GM18526 (cell line): ENCODE results near the gene PXMP4.
A peak's percentile ranks its signal among the peaks of the same experiment; 100 is the strongest.

Experiments
- POLR2A ChIP-seq: IDR thresholded peaks from 3 replicates; pipeline ENCODE4 v1.6.1; 2011; ENCODE audit not compliant: insufficient read length; ENCODE audit errors: extremely low read depth

PXMP4 gene

GRCh38 chr20:33693741-33694638 lies 26.1 kb downstream of the PXMP4 start:
- no peak for TF ChIP-seq POLR2A

GRCh38 chr20:33693289-33693688 lies 26.8 kb downstream of the PXMP4 start:
- TF ChIP-seq POLR2A, result no peak

GRCh38 chr20:33689973-33690372 lies 30.1 kb downstream of the PXMP4 start:
- no peak for TF ChIP-seq POLR2A

- no peak for TF ChIP-seq POLR2A
Observed at GRCh38 chr20:33689493-33689892, 30.6 kb downstream of the PXMP4 start.

- no peak for TF ChIP-seq POLR2A
Observed at GRCh38 chr20:33688938-33689424, 31.1 kb downstream of the PXMP4 start.

GRCh38 chr20:33687993-33688937 lies 31.8 kb downstream of the PXMP4 start:
- no peak for TF ChIP-seq POLR2A

- TF ChIP-seq POLR2A, result no peak
Observed at GRCh38 chr20:33687370-33687915, 32.7 kb downstream of the PXMP4 start.

- no peak for TF ChIP-seq POLR2A
Observed at GRCh38 chr20:33686984-33687366, 33.1 kb downstream of the PXMP4 start.

- no peak for TF ChIP-seq POLR2A
Observed at GRCh38 chr20:33686100-33686983, 33.8 kb downstream of the PXMP4 start, which contains the start of gene E2F1. TSS of gene E2F1 (minus strand) at chr20:33686385. CDS start at chr20:33686264, 121 bp downstream.

- TF ChIP-seq POLR2A, result peak; percentile 34
Observed at GRCh38 chr20:33685328-33686099, 34.6 kb downstream of the PXMP4 start.

GRCh38 chr20:33684533-33685327 lies 35.4 kb downstream of the PXMP4 start:
- TF ChIP-seq POLR2A, result no peak

- TF ChIP-seq POLR2A, result no peak
Observed at GRCh38 chr20:33681728-33682353, 38.3 kb downstream of the PXMP4 start.

- no peak for TF ChIP-seq POLR2A
Observed at GRCh38 chr20:33681288-33681687, 38.8 kb downstream of the PXMP4 start.

GRCh38 chr20:33680686-33681085 lies 39.4 kb downstream of the PXMP4 start:
- no peak for TF ChIP-seq POLR2A
